HEK293 (cell line): ENCODE measurements around the gene HOXA6.

Source experiments
- CTCF ChIP-seq: fragments of 450-650 bp; formaldehyde crosslinking; IDR thresholded peaks from 2 replicates; pipeline ENCODE4 v1.5.1; 2016; ENCODE audit warnings: missing biosample characterization, missing genetic modification characterization
- TCF7L2 ChIP-seq: IDR thresholded peaks from 2 replicates; pipeline ENCODE4 v1.6.1; 2011; ENCODE audit warnings: low read depth, mild to moderate bottlenecking, inconsistent platforms, low read length, moderate library complexity, borderline replicate concordance
- ZBTB44 ChIP-seq: fragments of 450-650 bp; IDR thresholded peaks from 2 replicates; pipeline ENCODE4 v1.5.1; 2018; ENCODE audit warnings: missing biosample characterization, mild to moderate bottlenecking, missing genetic modification characterization
- ZNF362 ChIP-seq: fragments of 450-650 bp; formaldehyde crosslinking; IDR thresholded peaks from 2 replicates; pipeline ENCODE4 v1.5.1; 2016; ENCODE audit warnings: missing biosample characterization, missing genetic modification characterization

- TF ChIP-seq CTCF (tag by site-specific recombination) (no peak), TCF7L2 (no peak), ZBTB44 (tag by site-specific recombination) (no peak), ZNF362 (tag by site-specific recombination) (no peak)
Measured at GRCh38 chr7:27125986-27126394, 21.6 kb downstream of the HOXA6 start.
